ENCODE data around the gene SERPINA4. TPM values are rescaled to one million over a fixed set of nuclear protein-coding genes. Genes with fewer than 3 reads are reported as not detected.

Gene SERPINA4
- total and polyA plus RNA-seq, 2 of the 13 experiments (the other 11 are each of a cell fraction or from before 2014, with no cell fraction given), result 39.1 to 57.8 TPM

DNA sequence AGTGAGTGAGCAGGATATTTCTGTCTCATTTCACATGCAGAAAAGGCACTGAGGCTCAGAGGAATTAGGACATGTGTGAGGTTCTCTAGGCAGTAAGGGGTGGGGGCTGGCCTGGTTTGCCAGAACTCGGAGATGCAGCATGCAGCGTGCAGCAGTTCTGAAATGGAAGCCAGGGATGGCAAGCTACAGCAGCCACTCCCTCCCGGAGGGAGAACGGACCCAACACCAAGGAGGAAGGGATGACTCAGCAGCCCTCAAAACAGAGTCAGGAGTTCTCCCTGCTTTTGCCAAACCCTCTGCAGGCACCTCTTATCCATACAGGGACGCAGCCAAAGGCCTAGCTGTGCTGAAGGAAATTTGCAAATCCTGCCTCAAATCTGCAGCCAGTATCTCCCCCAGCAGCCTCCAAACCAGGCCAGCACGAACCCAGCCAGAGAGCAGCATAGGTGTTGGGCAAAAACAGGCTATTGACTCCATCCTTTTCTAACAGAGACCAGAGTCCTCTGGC, 40.7 kb downstream of the SERPINA4 start (continued):
- TF ChIP-seq RXRB (CRISPR knock-in tag; IDR thresholded peaks at IDR 0.05; ENCODE audit: borderline replicate concordance) (0 out of 2 replicates have a peak, but pooled peaks have one; percentile 12), SCMH1 (CRISPR knock-in tag; IDR thresholded peaks at IDR 0.05; ENCODE audit: borderline replicate concordance) (no peak), PLSCR1 (CRISPR knock-in tag; IDR thresholded peaks at IDR 0.05; ENCODE audit: borderline replicate concordance) (no peak), TRIM22 (IDR thresholded peaks at IDR 0.05) (no peak), ZNF7 (CRISPR knock-in tag; IDR thresholded peaks at IDR 0.05) (no peak), NFE2L2 (IDR thresholded peaks at IDR 0.05; ENCODE audit: low read length) (peak; percentile 92), ZNF292 (CRISPR knock-in tag; IDR thresholded peaks at IDR 0.05; ENCODE audit: borderline replicate concordance, low read depth) (0 out of 2 replicates have a peak, but pooled peaks have one; percentile 33), ZNF143 (CRISPR knock-in tag; IDR thresholded peaks at IDR 0.05) (no peak), BHLHE40 (IDR thresholded peaks at IDR 0.05; ENCODE audit: low read length) (no peak), ZSCAN29 (CRISPR knock-in tag; conservative IDR thresholded peaks at IDR 0.05) (no peak), ZNF343 (CRISPR knock-in tag; IDR thresholded peaks at IDR 0.05) (no peak), KLF9 (CRISPR knock-in tag; IDR thresholded peaks at IDR 0.05; ENCODE audit: low read depth) (no peak), ARNT2 (CRISPR knock-in tag; IDR thresholded peaks at IDR 0.05; ENCODE audit: low read depth) (no peak), TOPORS (CRISPR knock-in tag; IDR thresholded peaks at IDR 0.05) (no peak), ZNF709 (CRISPR knock-in tag; IDR thresholded peaks at IDR 0.05) (no peak), DPF2 (CRISPR knock-in tag; IDR thresholded peaks at IDR 0.05; ENCODE audit: borderline replicate concordance, low read depth) (no peak), SALL2 (CRISPR knock-in tag; IDR thresholded peaks at IDR 0.05) (no peak), KDM2A (CRISPR knock-in tag; IDR thresholded peaks at IDR 0.05; ENCODE audit: borderline replicate concordance, low read depth) (0 out of 2 replicates have a peak, but pooled peaks have one; percentile 13), FOSL2 (CRISPR knock-in tag; IDR thresholded peaks at IDR 0.05) (peak; percentile 86), ZMAT5 (CRISPR knock-in tag; IDR thresholded peaks at IDR 0.05; ENCODE audit: borderline replicate concordance, low read depth) (no peak), MIER3 (CRISPR knock-in tag; IDR thresholded peaks at IDR 0.05; ENCODE audit: borderline replicate concordance) (0 out of 2 replicates have a peak, but pooled peaks have one; percentile 31)
- TF ChIP-seq, protein P1, sequence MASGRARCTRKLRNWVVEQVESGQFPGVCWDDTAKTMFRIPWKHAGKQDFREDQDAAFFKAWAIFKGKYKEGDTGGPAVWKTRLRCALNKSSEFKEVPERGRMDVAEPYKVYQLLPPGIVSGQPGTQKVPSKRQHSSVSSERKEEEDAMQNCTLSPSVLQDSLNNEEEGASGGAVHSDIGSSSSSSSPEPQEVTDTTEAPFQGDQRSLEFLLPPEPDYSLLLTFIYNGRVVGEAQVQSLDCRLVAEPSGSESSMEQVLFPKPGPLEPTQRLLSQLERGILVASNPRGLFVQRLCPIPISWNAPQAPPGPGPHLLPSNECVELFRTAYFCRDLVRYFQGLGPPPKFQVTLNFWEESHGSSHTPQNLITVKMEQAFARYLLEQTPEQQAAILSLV (CRISPR knock-in tag; IDR thresholded peaks at IDR 0.05; ENCODE audit: borderline replicate concordance), result 0 out of 2 replicates have a peak, but pooled peaks have one; percentile 21
- TF ChIP-seq, protein P2, sequence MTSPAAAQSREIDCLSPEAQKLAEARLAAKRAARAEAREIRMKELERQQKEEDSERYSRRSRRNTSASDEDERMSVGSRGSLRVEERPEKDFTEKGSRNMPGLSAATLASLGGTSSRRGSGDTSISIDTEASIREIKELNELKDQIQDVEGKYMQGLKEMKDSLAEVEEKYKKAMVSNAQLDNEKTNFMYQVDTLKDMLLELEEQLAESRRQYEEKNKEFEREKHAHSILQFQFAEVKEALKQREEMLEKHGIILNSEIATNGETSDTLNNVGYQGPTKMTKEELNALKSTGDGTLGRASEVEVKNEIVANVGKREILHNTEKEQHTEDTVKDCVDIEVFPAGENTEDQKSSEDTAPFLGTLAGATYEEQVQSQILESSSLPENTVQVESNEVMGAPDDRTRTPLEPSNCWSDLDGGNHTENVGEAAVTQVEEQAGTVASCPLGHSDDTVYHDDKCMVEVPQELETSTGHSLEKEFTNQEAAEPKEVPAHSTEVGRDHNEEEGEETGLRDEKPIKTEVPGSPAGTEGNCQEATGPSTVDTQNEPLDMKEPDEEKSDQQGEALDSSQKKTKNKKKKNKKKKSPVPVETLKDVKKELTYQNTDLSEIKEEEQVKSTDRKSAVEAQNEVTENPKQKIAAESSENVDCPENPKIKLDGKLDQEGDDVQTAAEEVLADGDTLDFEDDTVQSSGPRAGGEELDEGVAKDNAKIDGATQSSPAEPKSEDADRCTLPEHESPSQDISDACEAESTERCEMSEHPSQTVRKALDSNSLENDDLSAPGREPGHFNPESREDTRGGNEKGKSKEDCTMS (CRISPR knock-in tag; conservative IDR thresholded peaks at IDR 0.05), result no peak
- TF ChIP-seq, protein P3, sequence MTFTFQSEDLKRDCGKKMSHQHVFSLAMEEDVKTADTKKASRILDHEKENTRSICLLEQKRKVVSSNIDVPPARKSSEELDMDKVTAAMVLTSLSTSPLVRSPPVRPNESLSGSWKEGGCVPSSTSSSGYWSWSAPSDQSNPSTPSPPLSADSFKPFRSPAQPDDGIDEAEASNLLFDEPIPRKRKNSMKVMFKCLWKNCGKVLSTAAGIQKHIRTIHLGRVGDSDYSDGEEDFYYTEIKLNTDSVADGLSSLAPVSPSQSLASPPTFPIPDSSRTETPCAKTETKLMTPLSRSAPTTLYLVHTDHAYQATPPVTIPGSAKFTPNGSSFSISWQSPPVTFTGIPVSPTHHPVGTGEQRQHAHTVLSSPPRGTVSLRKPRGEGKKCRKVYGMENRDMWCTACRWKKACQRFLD (CRISPR knock-in tag; IDR thresholded peaks at IDR 0.05; ENCODE audit: borderline replicate concordance), result no peak

All from HepG2 (cell line).